HG02973 (cell line): ENCODE results near the gene IKBKE.
"Not testable (repeated sequence)": the region's sequence is repeated elsewhere in the genome, so short reads cannot be mapped to it uniquely, and the experiment has no call there.

Source experiments
- ATAC-seq: cut with Tn5 transposase; IDR thresholded peaks from one replicate; pipeline ENCODE4 v1.9.1; 2021; ENCODE audit warnings: moderate library complexity; ENCODE audit not compliant: unreplicated experiment

Gene IKBKE

GRCh38 chr1:206472454-206472853 is 2.2 kb downstream of the IKBKE start:
- no peak for ATAC-seq

GRCh38 chr1:206472886-206473285 is 2.6 kb downstream of the IKBKE start:
- no peak for ATAC-seq

GRCh38 chr1:206476058-206476457 is 5.8 kb downstream of the IKBKE start:
- ATAC-seq, result no peak

GRCh38 chr1:206476591-206476990 is 6.3 kb downstream of the IKBKE start:
- no peak for ATAC-seq

- ATAC-seq, result no peak
These were observed 6.8 kb downstream of the IKBKE start for GRCh38 chr1:206477110-206477509.

- no peak for ATAC-seq
These were observed 7.5 kb downstream of the IKBKE start for GRCh38 chr1:206477581-206478380.

- ATAC-seq, result no peak
These were observed 8.5 kb downstream of the IKBKE start for GRCh38 chr1:206478746-206479145.

- ATAC-seq, result no peak
These were observed 9.2 kb downstream of the IKBKE start for GRCh38 chr1:206479183-206480125.

GRCh38 chr1:206480211-206480610 is 9.9 kb downstream of the IKBKE start:
- no peak for ATAC-seq

GRCh38 chr1:206482611-206483010 is 12.3 kb downstream of the IKBKE start:
- no peak for ATAC-seq

GRCh38 chr1:206483864-206484263 is 13.6 kb downstream of the IKBKE start:
- not testable (repeated sequence) for ATAC-seq

- no peak for ATAC-seq
These were observed 14.6 kb downstream of the IKBKE start for GRCh38 chr1:206484901-206485300.

- ATAC-seq, result no peak
These were observed 16.9 kb downstream of the IKBKE start for GRCh38 chr1:206486995-206487788.

- no peak for ATAC-seq
These were observed 17.7 kb downstream of the IKBKE start for GRCh38 chr1:206487970-206488369.

GRCh38 chr1:206488466-206488865 is 18.2 kb downstream of the IKBKE start:
- no peak for ATAC-seq

- ATAC-seq, result no peak
These were observed 19.9 kb downstream of the IKBKE start for GRCh38 chr1:206489980-206490770.

- no peak for ATAC-seq
These were observed 20.6 kb downstream of the IKBKE start for GRCh38 chr1:206490771-206491405.

GRCh38 chr1:206491616-206492015 is 21.3 kb downstream of the IKBKE start:
- ATAC-seq, result no peak

GRCh38 chr1:206492589-206492988 is 22.3 kb downstream of the IKBKE start:
- ATAC-seq, result no peak

- no peak for ATAC-seq
These were observed 23.0 kb downstream of the IKBKE start for GRCh38 chr1:206493279-206493678.
